Measurements from ENCODE around the gene CCL2.

CCL2 gene

DNA sequence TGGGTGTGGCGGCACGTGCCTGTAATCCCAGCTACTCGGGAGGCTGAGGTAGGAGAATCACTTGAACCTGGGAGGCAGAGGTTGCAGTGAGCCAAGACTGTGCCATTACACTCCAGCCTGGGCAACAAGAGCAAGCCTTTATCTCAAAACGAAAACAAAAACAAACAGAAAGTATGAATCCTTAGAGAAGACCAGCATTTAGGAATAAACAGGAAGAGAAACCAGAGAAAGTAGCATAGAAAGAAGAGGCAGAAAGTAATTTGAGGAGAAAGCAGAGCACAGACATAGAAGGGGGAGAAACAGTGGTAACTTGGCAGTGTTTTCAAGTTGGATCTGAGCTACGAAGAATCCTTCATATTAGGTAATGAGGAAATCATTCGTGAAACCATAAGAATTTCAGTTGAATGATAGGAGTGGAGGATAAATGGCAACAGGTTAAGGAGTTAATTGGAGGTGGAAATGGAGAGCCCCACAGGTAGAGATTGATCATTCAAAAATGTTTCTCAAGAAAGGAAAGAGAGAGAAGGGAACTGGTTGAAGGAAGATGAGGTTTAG lies 9.7 kb upstream of the CCL2 start:
- TF ChIP-seq FOXP2 (optimal IDR thresholded peaks at IDR 0.05; ENCODE audit: borderline replicate concordance, extremely low read depth, extremely low read length, insufficient read depth) (no peak), TAF1 (IDR thresholded peaks at IDR 0.05; ENCODE audit: borderline replicate concordance, insufficient read depth, low read length) (no peak), POLR2AphosphoS5 (IDR thresholded peaks at IDR 0.05; ENCODE audit: low read depth, low read length) (no peak), SIN3A (IDR thresholded peaks at IDR 0.05; ENCODE audit: borderline replicate concordance, insufficient read depth, low read length) (no peak)
- TF ChIP-seq, protein P1, sequence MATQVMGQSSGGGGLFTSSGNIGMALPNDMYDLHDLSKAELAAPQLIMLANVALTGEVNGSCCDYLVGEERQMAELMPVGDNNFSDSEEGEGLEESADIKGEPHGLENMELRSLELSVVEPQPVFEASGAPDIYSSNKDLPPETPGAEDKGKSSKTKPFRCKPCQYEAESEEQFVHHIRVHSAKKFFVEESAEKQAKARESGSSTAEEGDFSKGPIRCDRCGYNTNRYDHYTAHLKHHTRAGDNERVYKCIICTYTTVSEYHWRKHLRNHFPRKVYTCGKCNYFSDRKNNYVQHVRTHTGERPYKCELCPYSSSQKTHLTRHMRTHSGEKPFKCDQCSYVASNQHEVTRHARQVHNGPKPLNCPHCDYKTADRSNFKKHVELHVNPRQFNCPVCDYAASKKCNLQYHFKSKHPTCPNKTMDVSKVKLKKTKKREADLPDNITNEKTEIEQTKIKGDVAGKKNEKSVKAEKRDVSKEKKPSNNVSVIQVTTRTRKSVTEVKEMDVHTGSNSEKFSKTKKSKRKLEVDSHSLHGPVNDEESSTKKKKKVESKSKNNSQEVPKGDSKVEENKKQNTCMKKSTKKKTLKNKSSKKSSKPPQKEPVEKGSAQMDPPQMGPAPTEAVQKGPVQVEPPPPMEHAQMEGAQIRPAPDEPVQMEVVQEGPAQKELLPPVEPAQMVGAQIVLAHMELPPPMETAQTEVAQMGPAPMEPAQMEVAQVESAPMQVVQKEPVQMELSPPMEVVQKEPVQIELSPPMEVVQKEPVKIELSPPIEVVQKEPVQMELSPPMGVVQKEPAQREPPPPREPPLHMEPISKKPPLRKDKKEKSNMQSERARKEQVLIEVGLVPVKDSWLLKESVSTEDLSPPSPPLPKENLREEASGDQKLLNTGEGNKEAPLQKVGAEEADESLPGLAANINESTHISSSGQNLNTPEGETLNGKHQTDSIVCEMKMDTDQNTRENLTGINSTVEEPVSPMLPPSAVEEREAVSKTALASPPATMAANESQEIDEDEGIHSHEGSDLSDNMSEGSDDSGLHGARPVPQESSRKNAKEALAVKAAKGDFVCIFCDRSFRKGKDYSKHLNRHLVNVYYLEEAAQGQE (IDR thresholded peaks at IDR 0.05; ENCODE audit: insufficient read depth in 1 of 2, low read depth in 2 of 2, low read length in 2 of 2), result no peak

DNA sequence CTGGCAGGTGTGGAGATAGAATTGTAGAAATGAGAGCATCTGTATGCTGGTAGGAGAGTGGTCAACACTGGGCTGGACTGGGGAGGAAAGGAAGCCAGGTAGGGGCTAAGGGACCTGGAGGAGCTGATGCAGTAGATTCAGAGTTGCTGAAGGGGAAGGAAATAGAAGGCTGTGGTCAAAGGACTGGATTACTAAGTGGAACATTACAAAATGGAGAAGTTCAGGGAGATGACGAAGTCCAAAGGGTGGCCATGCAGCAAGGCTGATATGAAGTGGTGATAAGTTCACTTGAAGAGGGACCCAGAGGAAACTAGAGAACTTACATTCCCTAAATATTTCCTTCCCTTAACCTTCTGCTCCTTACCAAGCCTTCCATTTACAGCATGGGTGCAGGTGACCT lies 8.6 kb upstream of the CCL2 start:
- no peak for TF ChIP-seq SIN3A (IDR thresholded peaks at IDR 0.05; ENCODE audit: borderline replicate concordance, insufficient read depth, low read length)
- TF ChIP-seq FOXP2 (optimal IDR thresholded peaks at IDR 0.05; ENCODE audit: borderline replicate concordance, extremely low read depth, extremely low read length, insufficient read depth), result no peak
- TF ChIP-seq TAF1 (IDR thresholded peaks at IDR 0.05; ENCODE audit: borderline replicate concordance, insufficient read depth, low read length), result no peak
- TF ChIP-seq, protein P1 (IDR thresholded peaks at IDR 0.05; ENCODE audit: insufficient read depth in 1 of 2, low read depth in 2 of 2, low read length in 2 of 2), result no peak
- no peak for TF ChIP-seq POLR2AphosphoS5 (IDR thresholded peaks at IDR 0.05; ENCODE audit: low read depth, low read length)

GRCh38 chr17:34246881-34247280 lies 8.2 kb upstream of the CCL2 start:
- TF ChIP-seq TAF1 (IDR thresholded peaks at IDR 0.05; ENCODE audit: borderline replicate concordance, insufficient read depth, low read length), result no peak
- TF ChIP-seq POLR2AphosphoS5 (IDR thresholded peaks at IDR 0.05; ENCODE audit: low read depth, low read length), result no peak
- TF ChIP-seq, protein P1 (IDR thresholded peaks at IDR 0.05; ENCODE audit: insufficient read depth in 1 of 2, low read depth in 2 of 2, low read length in 2 of 2), result no peak
- TF ChIP-seq FOXP2 (optimal IDR thresholded peaks at IDR 0.05; ENCODE audit: borderline replicate concordance, extremely low read depth, extremely low read length, insufficient read depth), result no peak
- TF ChIP-seq SIN3A (IDR thresholded peaks at IDR 0.05; ENCODE audit: borderline replicate concordance, insufficient read depth, low read length), result no peak

DNA sequence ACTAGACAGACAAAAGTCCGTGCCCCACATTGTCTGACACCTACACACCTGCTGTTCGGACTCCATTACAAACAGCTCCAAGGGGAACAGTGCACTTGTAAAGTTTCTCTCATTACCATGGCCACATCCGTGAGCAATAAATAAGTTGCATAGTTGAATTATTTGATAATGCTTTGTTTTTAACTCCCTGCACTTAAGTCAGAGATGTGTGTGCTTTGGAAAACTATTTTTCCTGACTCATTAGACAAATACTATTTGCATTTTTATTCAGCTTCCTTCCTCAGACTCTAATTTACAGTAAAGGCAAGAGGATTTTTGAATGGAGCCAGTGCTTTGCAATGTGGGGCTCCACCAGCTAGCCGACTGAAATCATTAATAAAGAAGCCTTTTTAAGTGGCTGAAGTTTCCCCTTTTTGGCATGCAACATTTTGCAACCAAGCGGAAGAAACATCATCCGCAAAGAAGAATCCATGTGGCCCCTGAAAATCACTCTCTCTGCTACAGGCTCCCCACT lies 6.5 kb upstream of the CCL2 start:
- no peak for TF ChIP-seq FOXP2 (optimal IDR thresholded peaks at IDR 0.05; ENCODE audit: borderline replicate concordance, extremely low read depth, extremely low read length, insufficient read depth)
- TF ChIP-seq, protein P1 (IDR thresholded peaks at IDR 0.05; ENCODE audit: insufficient read depth in 1 of 2, low read depth in 2 of 2, low read length in 2 of 2), result no peak
- no peak for TF ChIP-seq SIN3A (IDR thresholded peaks at IDR 0.05; ENCODE audit: borderline replicate concordance, insufficient read depth, low read length)
- TF ChIP-seq TAF1 (IDR thresholded peaks at IDR 0.05; ENCODE audit: borderline replicate concordance, insufficient read depth, low read length), result no peak
- TF ChIP-seq POLR2AphosphoS5 (IDR thresholded peaks at IDR 0.05; ENCODE audit: low read depth, low read length), result no peak
